IMR-90 (cell line): ENCODE results near the gene SHB. TPM values are rescaled to one million over a fixed set of nuclear protein-coding genes. Genes with fewer than 3 reads are reported as not detected.

ENCODE experiments used
- ATAC-seq: fragments of 200-7000 bp; cut with Tn5 transposase; 2 replicates; pipeline ENCODE4 v1.9.1; 2020; ENCODE audit warnings: low read depth, mild to moderate bottlenecking, moderate library complexity
- BruUV-seq: library from RNA; stranded (reverse); fragments of 400-500 nt; replicated peaks from 2 replicates; lab custom pipeline; 2021; lab: Mats Ljungman, UMichigan
- CTCF ChIA-PET: fragments of 300-600 bp; formaldehyde crosslinking; extraction: SDS; loops from one replicate; lab custom pipeline; 2021; ENCODE audit warnings: antibody characterized with exemption; lab: Yijun Ruan, JAX
- POLR2A ChIA-PET: fragments of 300-600 bp; sonication (Branson Sonifier 250); formaldehyde crosslinking; loops from one replicate; lab custom pipeline; 2022; ENCODE audit warnings: antibody characterized with exemption; ENCODE audit not compliant: unreplicated experiment; lab: Charles Lee
- DNase-seq: peaks from one replicate; pipeline ENCODE4 v3.0.0; 2013
- H2AFZ ChIP-seq: replicated peaks from 2 replicates; pipeline ENCODE3; 2013; ENCODE audit warnings: low read length, mild to moderate bottlenecking; ENCODE audit not compliant: poor library complexity
- H2AK5ac ChIP-seq: 2 replicates; pipeline ENCODE4 v1.6.1; 2013; ENCODE audit warnings: low read depth, low read length, inconsistent platforms
- H2AK9ac ChIP-seq: replicated peaks from 2 replicates; pipeline ENCODE3; 2013; ENCODE audit warnings: mild to moderate bottlenecking, low read depth, low read length, moderate library complexity; ENCODE audit not compliant: poor library complexity
- H2BK120ac ChIP-seq: 2 replicates; pipeline ENCODE4 v1.6.1; 2013; ENCODE audit warnings: low read depth, low read length, inconsistent platforms
- H2BK15ac ChIP-seq: 3 replicates; pipeline ENCODE4 v1.6.1; 2013; ENCODE audit warnings: low read depth, low read length, inconsistent platforms
- H2BK20ac ChIP-seq: 2 replicates; pipeline ENCODE4 v1.6.1; 2013; ENCODE audit warnings: low read depth, mild to moderate bottlenecking, inconsistent platforms, low read length, moderate library complexity
- H2BK5ac ChIP-seq: 2 replicates; pipeline ENCODE4 v1.6.1; 2013; ENCODE audit warnings: mild to moderate bottlenecking, low read depth, low read length, inconsistent platforms; ENCODE audit not compliant: poor library complexity, severe bottlenecking
- H3K14ac ChIP-seq: replicated peaks from 2 replicates; pipeline ENCODE4 v1.6.1; 2013; ENCODE audit warnings: low read depth, low read length, inconsistent platforms
- H3K18ac ChIP-seq: 2 replicates; pipeline ENCODE4 v1.6.1; 2013; ENCODE audit warnings: low read depth, low read length, control low read depth
- H3K23ac ChIP-seq: 2 replicates; pipeline ENCODE4 v1.6.1; 2013; ENCODE audit warnings: low read depth, low read length, inconsistent platforms
- H3K27ac ChIP-seq: 2 replicates; pipeline ENCODE4 v1.5.1; 2013; ENCODE audit warnings: mild to moderate bottlenecking, control low read depth, low read length; ENCODE audit not compliant: insufficient read depth
- H3K27me3 ChIP-seq: 2 replicates; pipeline ENCODE4 v1.6.1; 2013; ENCODE audit warnings: low read length; ENCODE audit not compliant: control insufficient read depth, insufficient read depth
- H3K36me3 ChIP-seq: 2 replicates; pipeline ENCODE4 v1.6.1; 2013; ENCODE audit warnings: low read length, mixed read lengths; ENCODE audit not compliant: control insufficient read depth, insufficient read depth
- H3K4ac ChIP-seq: 2 replicates; pipeline ENCODE4 v1.6.1; 2013; ENCODE audit warnings: low read depth, low read length, inconsistent platforms
- H3K4me1 ChIP-seq: 2 replicates; pipeline ENCODE4 v1.6.1; 2013; ENCODE audit warnings: low read length, mixed read lengths; ENCODE audit not compliant: control insufficient read depth, insufficient read depth
- H3K4me2 ChIP-seq: 2 replicates; pipeline ENCODE4 v1.6.1; 2013; ENCODE audit warnings: low read depth, mild to moderate bottlenecking, control low read depth, low read length, moderate library complexity
- H3K4me3 ChIP-seq: 2 replicates; pipeline ENCODE4 v1.5.1; 2013; ENCODE audit warnings: low read depth, mild to moderate bottlenecking, control low read depth, low read length, moderate library complexity; ENCODE audit not compliant: insufficient read depth
- H3K56ac ChIP-seq: 2 replicates; pipeline ENCODE4 v1.6.1; 2013; ENCODE audit warnings: low read length, inconsistent platforms; ENCODE audit not compliant: insufficient read depth; ENCODE audit errors: extremely low read depth
- H3K79me1 ChIP-seq, 2 experiments: 2 replicates each; pipeline ENCODE4 v1.6.1; 2013; ENCODE audit warnings: low read length in 2 of 2, inconsistent platforms in 1 of 2, low read depth in 1 of 2
- H3K9ac ChIP-seq: 2 replicates; pipeline ENCODE4 v1.6.1; 2013; ENCODE audit warnings: low read depth, low read length, control low read depth
- H3K9me1 ChIP-seq: 2 replicates; pipeline ENCODE4 v1.6.1; 2013; ENCODE audit warnings: low read length, inconsistent platforms; ENCODE audit not compliant: insufficient read depth
- H3K9me3 ChIP-seq: 2 replicates; pipeline ENCODE4 v1.6.1; 2013; ENCODE audit warnings: low read length; ENCODE audit not compliant: control insufficient read depth, insufficient read depth
- H4K20me1 ChIP-seq: 2 replicates; pipeline ENCODE4 v1.6.1; 2013; ENCODE audit warnings: low read length, inconsistent platforms; ENCODE audit not compliant: insufficient read depth
- H4K5ac ChIP-seq: 2 replicates; pipeline ENCODE4 v1.6.1; 2013; ENCODE audit warnings: mild to moderate bottlenecking, low read depth, low read length, control low read depth
- H4K8ac ChIP-seq, 2 experiments: 2 replicates each; pipeline ENCODE4 v1.6.1; 2013; ENCODE audit warnings: low read depth in 2 of 2, low read length in 2 of 2, control low read depth in 1 of 2, inconsistent platforms in 1 of 2
- H4K91ac ChIP-seq: 2 replicates; pipeline ENCODE4 v1.6.1; 2013; ENCODE audit warnings: low read depth, low read length, inconsistent platforms; ENCODE audit not compliant: insufficient read depth
- BHLHE40 ChIP-seq: fragments of 150-350 bp; IDR thresholded peaks from 2 replicates; pipeline ENCODE4 v1.6.1; 2016; ENCODE audit warnings: mild to moderate bottlenecking, low read depth, low read length
- CEBPB ChIP-seq: IDR thresholded peaks from 2 replicates; pipeline ENCODE4 v1.6.1; 2012; ENCODE audit warnings: low read depth, low read length, improper control_type of control experiment
- CHD1 ChIP-seq: IDR thresholded peaks from 2 replicates; pipeline ENCODE4 v1.6.1; 2012; ENCODE audit warnings: low read depth, low read length, improper control_type of control experiment
- FOS ChIP-seq: fragments of 150-350 bp; IDR thresholded peaks from 2 replicates; pipeline ENCODE4 v1.6.1; 2016; ENCODE audit warnings: low read depth, low read length
- MXI1 ChIP-seq: IDR thresholded peaks from 2 replicates; pipeline ENCODE4 v1.6.1; 2012; ENCODE audit warnings: low read depth, mild to moderate bottlenecking, low read length, moderate library complexity, borderline replicate concordance
- NFE2L2 ChIP-seq: fragments of 150-350 bp; IDR thresholded peaks from 2 replicates; pipeline ENCODE4 v1.6.1; 2016; ENCODE audit warnings: low read depth, mild to moderate bottlenecking, low read length
- POLR2A ChIP-seq: IDR thresholded peaks from 2 replicates; pipeline ENCODE4 v1.6.1; 2012; ENCODE audit warnings: mild to moderate bottlenecking, low read depth, low read length
- RFX5 ChIP-seq: IDR thresholded peaks from 2 replicates; pipeline ENCODE4 v1.8.0; 2012; ENCODE audit warnings: low read depth, mild to moderate bottlenecking, low read length, moderate library complexity
- SMC3 ChIP-seq: fragments of 150-350 bp; IDR thresholded peaks from 2 replicates; pipeline ENCODE4 v1.6.1; 2016; ENCODE audit warnings: low read depth, mild to moderate bottlenecking, antibody characterized with exemption, low read length, moderate library complexity
- USF2 ChIP-seq: fragments of 150-350 bp; IDR thresholded peaks from 2 replicates; pipeline ENCODE4 v1.6.1; 2017; ENCODE audit warnings: mild to moderate bottlenecking, antibody characterized with exemption, low read length, low read depth
- WGBS, 2 experiments: methylation state at CpG; one replicate each; pipeline versions ENCODE4 v1.1.5 to v1.1.7; 2013; ENCODE audit warnings: missing lambda C conversion rate in 2 of 2; ENCODE audit not compliant: insufficient read length in 1 of 2; ENCODE audit errors: extremely low coverage in 2 of 2; 5-methylcytosine and 5-hydroxymethylcytosine counted together
- dilution Hi-C: fragments of 300-500 bp; cut with HindIII; formaldehyde crosslinking; loops from one replicate; pipeline ENCODE4 v1.14.3; 2018; ENCODE audit warnings: low sequenced_read_pairs; ENCODE audit not compliant: unreplicated experiment
- in situ Hi-C: fragments of 300-500 bp; cut with MboI; formaldehyde crosslinking; loops from 3 replicates; pipeline ENCODE4 v1.14.3; 2019; ENCODE audit warnings: low sequenced_read_pairs, inconsistent platforms, mixed read lengths
- intact Hi-C: fragments of 100-400 bp; cut with micrococcal nuclease; formaldehyde crosslinking; loops from 2 replicates; pipeline ENCODE4 v1.10.0; 2022
- polyA plus RNA-seq, 3 experiments: library from polyadenylated mRNA; depleted of rRNA; stranded (reverse); fragments of >200 nt; gene quantifications; 2 replicates each; pipeline ENCODE4 v1.2.3, GENCODE V29; 2012; ENCODE audit warnings: low replicate concordance in 1 of 3
- total RNA-seq: library from RNA; depleted of rRNA; stranded (reverse); fragments of >200 nt; gene quantifications from 2 replicates; pipeline ENCODE4 v1.2.3, GENCODE V29; 2012
- TF ChIP-seq, protein P1 (sequence below): conservative IDR thresholded peaks from 2 replicates; pipeline ENCODE4 v1.5.1; 2012; ENCODE audit warnings: mild to moderate bottlenecking, low read depth, low read length, improper control_type of control experiment
- TF ChIP-seq, protein P2 (sequence below): fragments of 150-350 bp; IDR thresholded peaks from 2 replicates; pipeline ENCODE4 v1.6.1; 2016; ENCODE audit warnings: low read depth, mild to moderate bottlenecking, low read length, moderate library complexity, borderline replicate concordance

SHB gene
- total and polyA plus RNA-seq, 2 of the 4 experiments (the other 2 are of a cell fraction): 6.1 to 20.4 TPM

GRCh38 chr9:38057416-38058195 lies 11.4 kb downstream of the SHB start:
- Histone ChIP-seq H3K9me3 (no peaks in the 10 kb centered on the region), H3K4me2 (no peak overlapping the region), H4K91ac (no peak overlapping the region), H3K4me3 (no peak overlapping the region), H2AK9ac (no peak overlapping the region), H3K4me1 (peaks cover 39% of the 10 kb centered on the region), H3K9ac (no peak overlapping the region), H3K18ac (no peak overlapping the region), H2AFZ (no peak overlapping the region), H4K5ac (no peak overlapping the region), H4K8ac (no peak overlapping the region), H3K4ac (no peak overlapping the region), H3K23ac (0 out of 2 replicates have a peak overlapping the region, but pooled peaks have one; percentile 51), H2BK120ac (no peak overlapping the region), H2BK5ac (no peak overlapping the region), H3K79me1 (peaks cover 0 to 92% of the 10 kb centered on the region in 2 experiments; a peak in 3 of 4 replicates), H3K56ac (no peak overlapping the region), H2BK15ac (no peak overlapping the region), H3K9me1 (peaks cover 63% of the 10 kb centered on the region), H3K27ac (no peak overlapping the region), H3K14ac (peak overlapping the region; percentile 9; the same call in 1 of the 2 replicates), H2BK20ac (no peak overlapping the region), H2AK5ac (peak overlapping the region; percentile 26), H3K27me3 (no peaks in the 10 kb centered on the region), H3K36me3 (peaks cover 25% of the 10 kb centered on the region), H4K20me1 (peaks cover 96% of the 10 kb centered on the region)
- intact Hi-C loops (no loop called here), in situ Hi-C loops (loop anchor here (25.0 kb wide), 1 partner anchor 570 kb away; the partner anchor contains the start of gene POLR1E), dilution Hi-C loops (loop anchor here (25.0 kb wide), 1 partner anchor 120 kb away; no protein-coding TSS in a partner anchor)
- DNase-seq (no peak), ATAC-seq (peak; percentile 18; the same call in 1 of the 2 replicates)
- ChIA-PET CTCF (no interaction called here), POLR2A (no interaction called here)
- TF ChIP-seq FOS: no peak
- no peak for TF ChIP-seq CEBPB
- TF ChIP-seq POLR2A: no peak
- TF ChIP-seq CHD1: no peak
- TF ChIP-seq, protein P1, sequence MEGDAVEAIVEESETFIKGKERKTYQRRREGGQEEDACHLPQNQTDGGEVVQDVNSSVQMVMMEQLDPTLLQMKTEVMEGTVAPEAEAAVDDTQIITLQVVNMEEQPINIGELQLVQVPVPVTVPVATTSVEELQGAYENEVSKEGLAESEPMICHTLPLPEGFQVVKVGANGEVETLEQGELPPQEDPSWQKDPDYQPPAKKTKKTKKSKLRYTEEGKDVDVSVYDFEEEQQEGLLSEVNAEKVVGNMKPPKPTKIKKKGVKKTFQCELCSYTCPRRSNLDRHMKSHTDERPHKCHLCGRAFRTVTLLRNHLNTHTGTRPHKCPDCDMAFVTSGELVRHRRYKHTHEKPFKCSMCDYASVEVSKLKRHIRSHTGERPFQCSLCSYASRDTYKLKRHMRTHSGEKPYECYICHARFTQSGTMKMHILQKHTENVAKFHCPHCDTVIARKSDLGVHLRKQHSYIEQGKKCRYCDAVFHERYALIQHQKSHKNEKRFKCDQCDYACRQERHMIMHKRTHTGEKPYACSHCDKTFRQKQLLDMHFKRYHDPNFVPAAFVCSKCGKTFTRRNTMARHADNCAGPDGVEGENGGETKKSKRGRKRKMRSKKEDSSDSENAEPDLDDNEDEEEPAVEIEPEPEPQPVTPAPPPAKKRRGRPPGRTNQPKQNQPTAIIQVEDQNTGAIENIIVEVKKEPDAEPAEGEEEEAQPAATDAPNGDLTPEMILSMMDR: no peak
- TF ChIP-seq, protein P2, sequence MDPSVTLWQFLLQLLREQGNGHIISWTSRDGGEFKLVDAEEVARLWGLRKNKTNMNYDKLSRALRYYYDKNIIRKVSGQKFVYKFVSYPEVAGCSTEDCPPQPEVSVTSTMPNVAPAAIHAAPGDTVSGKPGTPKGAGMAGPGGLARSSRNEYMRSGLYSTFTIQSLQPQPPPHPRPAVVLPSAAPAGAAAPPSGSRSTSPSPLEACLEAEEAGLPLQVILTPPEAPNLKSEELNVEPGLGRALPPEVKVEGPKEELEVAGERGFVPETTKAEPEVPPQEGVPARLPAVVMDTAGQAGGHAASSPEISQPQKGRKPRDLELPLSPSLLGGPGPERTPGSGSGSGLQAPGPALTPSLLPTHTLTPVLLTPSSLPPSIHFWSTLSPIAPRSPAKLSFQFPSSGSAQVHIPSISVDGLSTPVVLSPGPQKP: no peak
- TF ChIP-seq MXI1: no peak
- TF ChIP-seq USF2: no peak
- TF ChIP-seq SMC3: no peak
- TF ChIP-seq BHLHE40: no peak
- no peak for TF ChIP-seq RFX5
- TF ChIP-seq NFE2L2: no peak
- WGBS, 2 experiments: no CpG with 5 or more reads among the region's 7 CpGs
- no TSS peak for BruUV-seq
